H1 (cell line): ENCODE results near the gene ALOX15. TPM values are rescaled to one million over a fixed set of nuclear protein-coding genes. Genes with fewer than 3 reads are reported as not detected.
"Not testable (repeated sequence)": the region's sequence is repeated elsewhere in the genome, so short reads cannot be mapped to it uniquely, and the experiment has no call there.

Experiments used
- CTCF ChIA-PET: fragments of 300-600 bp; sonication (Branson Sonifier 250); formaldehyde crosslinking; loops from one replicate; lab custom pipeline; 2021; ENCODE audit not compliant: partially characterized antibody; lab: Charles Lee
- POLR2A ChIA-PET: fragments of 300-600 bp; sonication (Branson Sonifier 250); formaldehyde crosslinking; loops from one replicate; lab custom pipeline; 2021; ENCODE audit warnings: inconsistent platforms; ENCODE audit not compliant: partially characterized antibody; lab: Charles Lee
- DNase-seq, 2 experiments: peaks; one replicate each; pipeline versions ENCODE4 v3.0.0 to v3.0.0-alpha.2; 2010 to 2022; ENCODE audit warnings: low spot score in 2 of 2, low read depth in 1 of 2, mixed read lengths in 1 of 2
- FAIRE-seq: peaks from 2 replicates; lab custom pipeline; 2011; peaks lifted over from hg19 to GRCh38; lab: Jason Lieb, UNC
- H2AFZ ChIP-seq: 2 replicates; pipeline ENCODE4 v1.8.1; 2012; ENCODE audit warnings: low read length, inconsistent platforms
- H2AK5ac ChIP-seq: 2 replicates; pipeline ENCODE4 v1.6.1; 2013; ENCODE audit warnings: low read depth, low read length
- H2BK120ac ChIP-seq: replicated peaks from 2 replicates; pipeline ENCODE3; 2013; ENCODE audit warnings: low read depth, low read length, inconsistent platforms
- H2BK12ac ChIP-seq: 2 replicates; pipeline ENCODE4 v1.6.1; 2013; ENCODE audit warnings: low read depth, low read length
- H2BK15ac ChIP-seq: 2 replicates; pipeline ENCODE4 v1.6.1; 2013; ENCODE audit warnings: low read length
- H2BK20ac ChIP-seq: 2 replicates; pipeline ENCODE4 v1.6.1; 2013; ENCODE audit warnings: low read length
- H2BK5ac ChIP-seq: 2 replicates; pipeline ENCODE4 v1.6.1; 2013; ENCODE audit warnings: low read depth, low read length
- H3K14ac ChIP-seq: 2 replicates; pipeline ENCODE4 v1.6.1; 2013; ENCODE audit warnings: inconsistent platforms; ENCODE audit not compliant: insufficient read length
- H3K18ac ChIP-seq: 2 replicates; pipeline ENCODE4 v1.6.1; 2013; ENCODE audit warnings: low read length; ENCODE audit errors: extremely low read depth
- H3K23ac ChIP-seq: 2 replicates; pipeline ENCODE4 v1.6.1; 2013; ENCODE audit warnings: inconsistent platforms; ENCODE audit not compliant: insufficient read length
- H3K23me2 ChIP-seq: 2 replicates; pipeline ENCODE4 v1.6.1; 2013; ENCODE audit warnings: low read depth, low read length
- H3K27ac ChIP-seq: 2 replicates; pipeline ENCODE4 v1.6.1; 2011; ENCODE audit warnings: low read depth, low read length, inconsistent platforms
- H3K27me3 ChIP-seq, 4 experiments: replicated peaks in 1 of 4; 1 replicate in 1 of 4; 2 replicates in 3 of 4; pipeline versions ENCODE4 v1.6.1 to v1.8.1; 2011 to 2013; ENCODE audit warnings: low read length in 3 of 4, mild to moderate bottlenecking in 3 of 4, inconsistent platforms in 2 of 4, mixed read lengths in 2 of 4, moderate library complexity in 1 of 4; ENCODE audit not compliant: control insufficient read depth in 3 of 4, insufficient read depth in 3 of 4; ENCODE audit errors: extremely low read depth in 1 of 4
- H3K36me3 ChIP-seq, 4 experiments: 2 replicates each; pipeline versions ENCODE4 v1.6.1 to v1.8.1; 2011 to 2013; ENCODE audit warnings: mild to moderate bottlenecking in 4 of 4, low read length in 3 of 4, moderate library complexity in 2 of 4, control low read depth in 1 of 4, inconsistent platforms in 1 of 4; ENCODE audit not compliant: insufficient read depth in 4 of 4, control insufficient read depth in 2 of 4
- H3K4ac ChIP-seq: replicated peaks from 2 replicates; pipeline ENCODE3; 2013; ENCODE audit warnings: low read length, low read depth, mixed read lengths, inconsistent platforms; ENCODE audit not compliant: insufficient read length
- H3K4me1 ChIP-seq, 4 experiments: replicated peaks in 1 of 4; 1 replicate in 1 of 4; 2 replicates in 3 of 4; pipeline versions ENCODE4 v1.6.1 to v1.8.1; 2011 to 2013; ENCODE audit warnings: low read length in 3 of 4, inconsistent platforms in 2 of 4, mixed read lengths in 1 of 4; ENCODE audit not compliant: insufficient read depth in 4 of 4, control insufficient read depth in 3 of 4
- H3K4me2 ChIP-seq, 2 experiments: 2 replicates each; pipeline versions ENCODE4 v1.6.1 to v1.8.1; 2011 to 2013; ENCODE audit warnings: low read depth in 2 of 2, low read length in 2 of 2, control low read depth in 1 of 2, inconsistent platforms in 1 of 2, mild to moderate bottlenecking in 1 of 2; ENCODE audit not compliant: insufficient read depth in 1 of 2
- H3K4me3 ChIP-seq, 4 experiments: fragments of 200-600, 300-600 bp in 1 of 4; sonication (generic), shearing (Covaris generic), sonication (Bioruptor Twin) in 1 of 4; 2 replicates each; pipeline versions ENCODE4 v1.5.1 to v1.8.1; 2011 to 2016; ENCODE audit warnings: low read length in 4 of 4, low read depth in 3 of 4, control low read depth in 2 of 4, inconsistent platforms in 2 of 4, mild to moderate bottlenecking in 2 of 4, mixed read lengths in 1 of 4, moderate library complexity in 1 of 4; ENCODE audit not compliant: insufficient read depth in 2 of 4; ENCODE audit errors: extremely low read depth in 1 of 4
- H3K56ac ChIP-seq: replicated peaks from 2 replicates; pipeline ENCODE3; 2013; ENCODE audit warnings: low read depth, mild to moderate bottlenecking, mixed read lengths, low read length, inconsistent platforms; ENCODE audit not compliant: insufficient read length
- H3K79me1 ChIP-seq: 2 replicates; pipeline ENCODE4 v1.6.1; 2013; ENCODE audit warnings: low read depth, low read length, control low read depth
- H3K79me2 ChIP-seq, 2 experiments: 2 replicates each; pipeline versions ENCODE4 v1.6.1 to v1.8.1; 2012 to 2013; ENCODE audit warnings: low read length in 2 of 2, mild to moderate bottlenecking in 2 of 2, inconsistent platforms in 1 of 2; ENCODE audit not compliant: insufficient read depth in 2 of 2, control insufficient read depth in 1 of 2
- H3K9ac ChIP-seq, 4 experiments: replicated peaks in 1 of 4; 1 replicate in 1 of 4; 2 replicates in 3 of 4; pipeline versions ENCODE4 v1.6.1 to v1.8.1; 2011 to 2013; ENCODE audit warnings: low read depth in 3 of 4, low read length in 3 of 4, control low read depth in 2 of 4, mild to moderate bottlenecking in 2 of 4, moderate library complexity in 2 of 4, inconsistent platforms in 1 of 4; ENCODE audit errors: extremely low read depth in 1 of 4
- H3K9me3 ChIP-seq, 2 experiments: 2 replicates each; pipeline versions ENCODE4 v1.6.1 to v1.8.1; 2012 to 2013; ENCODE audit warnings: mild to moderate bottlenecking in 2 of 2, moderate library complexity in 2 of 2, control low read depth in 1 of 2, inconsistent platforms in 1 of 2, low read depth in 1 of 2, low read length in 1 of 2, mixed read lengths in 1 of 2; ENCODE audit not compliant: insufficient read depth in 2 of 2
- H4K20me1 ChIP-seq, 2 experiments: replicated peaks in 1 of 2; 2 replicates each; pipeline versions ENCODE3 to v1.8.1; 2011 to 2013; ENCODE audit warnings: inconsistent platforms in 2 of 2, low read length in 2 of 2, mild to moderate bottlenecking in 1 of 2; ENCODE audit not compliant: insufficient read depth in 2 of 2, control insufficient read depth in 1 of 2
- H4K5ac ChIP-seq: 2 replicates; pipeline ENCODE4 v1.6.1; 2013; ENCODE audit warnings: low read length, low read depth, mixed read lengths, inconsistent platforms; ENCODE audit not compliant: insufficient read length
- H4K8ac ChIP-seq: 2 replicates; pipeline ENCODE4 v1.8.0; 2013; ENCODE audit warnings: mild to moderate bottlenecking, moderate library complexity, low read length, inconsistent platforms; ENCODE audit not compliant: insufficient read depth; ENCODE audit errors: extremely low read depth
- H4K91ac ChIP-seq: replicated peaks from 2 replicates; pipeline ENCODE3; 2013; ENCODE audit warnings: low read length, mixed read lengths, inconsistent platforms; ENCODE audit not compliant: insufficient read length
- WGBS, 2 experiments: shearing (Covaris generic) in 1 of 2; methylation state at CpG; one replicate each; pipeline versions ENCODE4 v1.1.6 to v1.1.7; 2013 to 2015; ENCODE audit warnings: low lambda C conversion rate in 2 of 2, mixed read lengths in 2 of 2, inconsistent platforms in 1 of 2, low coverage in 1 of 2, missing lambda C conversion rate in 1 of 2; ENCODE audit not compliant: insufficient replicate concordance in 2 of 2, insufficient coverage in 1 of 2, insufficient read length in 1 of 2; ENCODE audit errors: extremely low coverage in 1 of 2, missing lambda C conversion rate in 1 of 2; 5-methylcytosine and 5-hydroxymethylcytosine counted together
- polyA plus RNA-seq, 7 experiments: library from polyadenylated mRNA; depleted of rRNA in 3 of 7; stranded (reverse) in 5 of 7; unstranded in 2 of 7; fragments of >200 nt in 5 of 7; fragments of 200-250 nt in 2 of 7; gene quantifications; 1 replicate in 5 of 7; 2 replicates in 1 of 7; 4 replicates in 1 of 7; pipeline versions ENCODE4 v1.2.1 to v1.2.3, GENCODE V29; 2011 to 2013; ENCODE audit warnings: missing spikeins in 2 of 7, mixed read lengths in 2 of 7
- total RNA-seq: library from RNA; stranded (reverse); fragmentation: NEBNext Ultra II Directional; extraction: Animal tissue kit (Norgen Biotek cat#: 25700); gene quantifications from 2 replicates; pipeline ENCODE4 v1.2.1, GENCODE V29; 2021

Gene ALOX15
- total and polyA plus RNA-seq, 2 of the 8 experiments (the other 6 are each of a cell fraction or from before 2014, with no cell fraction given), result 1.5 to 1.7 TPM

DNA sequence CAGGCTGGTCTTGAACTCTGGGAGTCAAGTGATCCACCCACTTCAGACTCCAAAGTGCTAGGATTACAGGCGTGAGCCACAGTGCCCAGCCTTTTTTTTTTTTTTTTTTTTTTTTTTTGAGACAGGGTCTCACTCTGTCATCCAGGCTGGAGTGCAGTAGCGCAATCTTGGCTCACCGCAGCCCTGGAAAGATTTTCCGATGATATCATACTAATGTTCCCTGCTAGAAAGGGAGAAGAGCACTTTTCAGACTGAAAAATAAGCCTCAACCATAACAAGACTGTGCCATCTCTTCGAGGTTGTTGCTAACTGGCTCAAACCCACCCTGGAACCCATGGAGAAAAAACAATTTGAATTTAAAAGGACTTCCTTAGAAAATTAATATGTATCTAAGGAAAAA, 42.3 kb upstream of the ALOX15 start:
- H3K23ac ChIP-seq, H3K23me2 ChIP-seq, H2BK120ac ChIP-seq, H3K4me3 ChIP-seq, H3K18ac ChIP-seq, H3K27ac ChIP-seq, H4K91ac ChIP-seq, H3K4ac ChIP-seq, H3K27me3 ChIP-seq, H2BK20ac ChIP-seq, H3K4me1 ChIP-seq, CTCF ChIA-PET, H2BK5ac ChIP-seq, H3K56ac ChIP-seq, DNase-seq, H3K4me2 ChIP-seq, H3K9me3 ChIP-seq, H3K9ac ChIP-seq, H4K8ac ChIP-seq, H2BK15ac ChIP-seq, H2BK12ac ChIP-seq, H3K79me1 ChIP-seq, H2AFZ ChIP-seq, H2AK5ac ChIP-seq, H4K5ac ChIP-seq, FAIRE-seq, H3K14ac ChIP-seq: not testable (repeated sequence)
- POLR2A ChIA-PET, result interaction anchor here (1.1 to 3.4 kb wide), 2 partner anchors 9 to 13 kb away, joined by 4 to 12 read pairs; no protein-coding TSS in a partner anchor
- H3K36me3 ChIP-seq, result peaks cover 14 to 61% (median 41%) of the 10 kb centered on the region in 4 experiments
- H4K20me1 ChIP-seq, result peaks cover 3 to 16% of the 10 kb centered on the region in 2 experiments
- peaks cover 3 to 35% of the 10 kb centered on the region in 2 experiments; a peak in 3 of 4 replicates for H3K79me2 ChIP-seq
- 97% methylated on average over 4 of the region's 5 CpGs; no CpG with 5 or more reads in 1 of the 2 experiments for WGBS, 2 experiments
